ENCODE results near the gene KCNG1.

Gene KCNG1

DNA sequence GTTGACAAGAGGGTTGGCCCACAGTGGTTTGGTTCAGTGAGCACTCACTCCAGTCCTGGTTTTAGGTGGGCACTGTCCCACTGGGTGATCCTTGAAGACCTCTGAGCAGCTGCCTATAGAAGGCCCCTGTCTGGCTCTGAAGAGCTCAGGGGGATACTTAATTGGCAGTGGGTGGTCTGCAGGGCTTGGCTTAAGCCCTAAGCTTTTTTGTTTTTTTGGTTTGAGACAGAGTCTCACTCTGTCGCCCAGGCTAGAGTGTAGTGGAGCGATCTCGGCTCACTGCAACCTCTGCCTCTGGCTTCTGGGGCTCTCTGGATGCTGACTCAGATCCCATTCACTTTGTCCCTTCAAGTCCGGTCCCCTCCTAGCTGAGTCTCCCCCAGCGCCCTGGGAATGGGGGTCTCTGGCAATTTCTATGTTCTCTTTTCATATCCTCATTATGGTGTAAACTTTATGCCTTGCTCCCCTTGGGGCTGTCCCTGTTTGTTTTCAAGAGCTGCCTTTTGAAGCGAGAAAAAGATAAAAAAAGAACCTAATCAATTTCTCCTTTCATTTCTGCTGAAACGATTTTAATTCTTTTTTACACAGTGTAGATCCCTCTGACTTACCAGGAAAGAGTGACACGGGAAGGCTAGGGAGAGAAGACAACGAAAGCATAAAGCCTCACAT is 12.2 kb upstream of the KCNG1 start:
- no peak for DNase-seq

DNA sequence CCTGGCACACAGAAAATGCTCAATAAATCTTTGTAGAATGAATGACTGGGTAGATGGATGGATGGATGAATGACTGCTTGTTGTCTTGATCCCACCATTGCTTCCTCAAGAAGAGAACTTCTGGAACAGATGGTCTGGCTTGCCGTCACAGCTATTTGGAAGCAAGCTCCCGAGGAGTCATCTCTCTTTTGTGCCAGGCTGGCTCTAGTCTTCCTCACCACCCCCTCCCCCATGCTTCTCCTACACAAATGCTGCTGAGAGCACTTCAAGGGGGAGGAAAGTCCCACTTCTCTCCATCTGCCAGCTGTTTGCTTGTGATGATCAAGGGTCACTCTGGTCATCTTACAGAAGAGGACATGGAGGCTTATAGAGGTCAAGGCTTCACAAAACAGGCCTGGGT is 11.6 kb upstream of the KCNG1 start:
- peak; percentile 11 for DNase-seq

DNA sequence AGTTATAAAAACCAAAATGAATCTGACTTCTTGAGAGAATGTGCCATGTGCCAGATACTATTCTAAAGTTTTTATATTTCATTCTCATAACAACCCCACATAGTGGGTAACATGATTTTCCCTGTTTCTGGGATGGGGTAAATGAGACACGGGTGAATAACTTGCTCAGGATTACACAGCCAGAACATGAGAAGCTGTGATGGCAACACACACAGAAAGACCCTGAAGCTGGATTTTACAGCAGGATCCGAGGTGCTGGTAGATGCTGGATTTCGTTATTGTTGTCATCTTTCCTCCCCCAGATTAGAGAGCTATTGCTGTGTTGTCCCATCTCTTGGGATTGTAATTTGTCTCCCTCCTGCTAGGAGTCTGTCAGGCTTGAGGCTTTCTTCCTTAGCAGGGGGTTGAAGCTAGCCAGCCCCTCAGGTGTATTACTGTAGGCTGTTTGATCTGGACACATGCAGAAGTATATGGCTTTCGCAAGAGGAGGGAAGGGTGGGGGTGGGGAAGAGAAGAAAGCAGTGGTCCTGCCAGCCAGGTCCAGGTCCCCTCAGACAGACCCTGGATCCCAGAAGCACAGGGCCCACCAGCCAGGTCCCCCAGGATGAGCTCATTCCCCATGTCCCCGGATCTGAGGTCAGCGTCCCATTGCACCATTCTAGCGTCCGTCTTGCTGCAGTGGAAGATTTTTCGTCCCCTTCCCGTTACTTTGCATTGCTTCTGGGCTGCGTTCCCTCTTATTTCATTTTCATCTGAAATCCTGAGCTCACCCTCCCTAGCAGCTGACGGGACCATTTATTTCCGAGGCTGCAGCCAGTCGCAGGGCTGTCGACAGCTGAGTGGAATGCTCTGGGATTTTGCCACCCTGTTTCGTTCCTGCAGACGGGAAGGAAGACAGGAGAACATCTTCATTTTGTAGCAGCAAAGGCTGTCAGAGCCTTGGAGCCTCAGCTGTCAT is 7.3 kb upstream of the KCNG1 start:
- no peak for DNase-seq

DNA sequence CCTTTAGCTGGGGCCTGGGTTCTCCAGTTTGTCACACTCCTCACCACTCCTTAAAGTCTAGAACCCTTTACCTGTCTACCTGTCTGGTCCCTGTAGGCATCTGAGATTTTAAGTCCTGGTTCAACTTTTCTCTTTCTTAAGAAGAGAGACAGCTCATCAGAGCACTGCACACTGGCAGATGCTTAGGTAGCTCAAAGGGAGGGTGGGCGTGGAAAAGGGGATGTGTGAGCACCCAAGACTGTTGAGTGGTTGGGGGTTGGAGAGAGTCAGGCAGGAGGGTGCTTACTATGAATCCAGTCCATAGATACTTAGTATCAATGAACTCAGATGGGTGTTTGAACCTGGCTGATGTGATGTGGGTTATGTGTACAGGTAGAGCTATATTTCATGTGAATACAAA is 6.6 kb upstream of the KCNG1 start:
- DNase-seq, result no peak

DNA sequence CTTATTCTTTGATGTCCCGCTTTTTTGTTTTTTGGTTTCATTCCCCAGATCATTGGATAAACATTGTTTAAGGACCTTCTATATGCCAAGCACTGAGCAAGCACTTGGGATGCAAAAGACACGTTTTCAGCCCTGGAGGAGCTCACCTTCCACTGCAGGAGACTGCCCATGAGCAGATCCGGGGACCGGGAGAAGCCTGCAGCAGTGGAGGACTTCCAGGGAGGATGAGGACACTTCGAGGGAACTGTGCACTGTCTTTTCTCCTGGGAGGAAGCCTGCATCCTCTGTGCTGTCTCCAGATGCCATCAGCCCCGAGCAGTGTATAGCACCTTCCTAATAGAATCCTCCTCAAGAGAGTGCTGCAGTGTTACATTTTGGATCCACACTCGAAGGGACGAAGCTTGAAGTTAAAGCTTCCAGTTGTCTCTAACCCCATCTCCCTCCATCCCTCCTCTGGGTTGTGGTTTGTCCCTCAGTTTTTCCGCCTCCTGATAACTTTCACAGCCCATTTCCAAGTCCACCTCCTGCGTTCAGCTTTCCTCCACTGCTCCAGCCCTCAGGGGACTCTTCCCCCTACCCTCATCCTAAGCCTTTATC is 5.8 kb upstream of the KCNG1 start:
- no peak for DNase-seq

DNA sequence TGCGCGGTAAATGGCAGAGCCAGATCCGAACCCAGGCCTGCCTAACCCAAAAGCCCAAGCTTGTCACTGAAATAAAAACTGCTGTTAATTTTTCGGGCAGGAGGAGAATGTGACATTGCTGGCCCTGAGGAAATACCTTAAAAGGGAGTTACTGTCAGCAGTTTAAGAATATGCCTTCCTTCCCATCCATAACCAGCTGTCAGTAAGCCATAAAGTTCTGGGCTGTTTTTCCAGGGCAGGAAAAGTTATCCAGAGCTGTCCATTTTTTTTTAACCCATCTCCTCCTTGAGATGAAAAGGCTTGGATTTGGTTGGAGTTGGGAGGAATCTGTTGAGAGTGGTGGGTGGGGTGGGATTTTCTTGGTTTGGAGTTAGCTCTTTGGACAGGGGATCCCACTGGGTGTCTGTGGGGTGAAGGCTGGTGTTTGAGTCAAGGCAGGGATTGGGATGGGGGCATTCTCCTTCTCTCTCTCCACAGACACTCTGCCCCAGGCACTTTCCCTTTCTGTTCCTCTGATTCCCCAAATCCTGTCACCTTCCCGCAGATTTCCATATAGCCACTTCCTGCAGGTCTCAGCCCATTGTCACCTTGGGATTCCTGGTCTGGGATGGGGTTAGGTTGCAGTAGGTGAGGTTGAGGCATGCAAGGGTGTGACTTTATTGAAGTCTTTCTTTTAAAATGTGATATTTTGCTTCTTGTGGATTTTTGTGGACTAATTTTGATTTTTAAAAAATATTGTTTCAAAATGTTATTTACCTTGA is 4.3 kb upstream of the KCNG1 start:
- no peak for DNase-seq

DNA sequence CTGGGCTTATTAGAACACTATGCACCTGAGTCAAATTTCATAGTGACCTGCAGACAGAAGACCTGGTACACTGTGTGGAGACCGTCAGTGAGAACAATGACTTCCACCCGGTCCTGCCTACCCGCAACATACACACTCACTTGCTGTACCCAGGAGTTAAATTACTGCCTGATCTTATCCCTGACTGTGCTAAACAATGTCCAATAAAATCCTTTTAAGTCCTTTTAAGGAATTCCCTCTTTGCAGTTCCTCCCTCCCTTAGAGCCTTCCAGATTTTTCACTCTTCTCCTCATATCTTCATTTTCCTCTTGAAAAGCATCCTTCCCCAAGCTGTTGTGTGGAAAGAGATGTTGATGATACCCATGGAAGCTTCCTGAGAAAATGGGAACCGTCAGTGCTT is 3.4 kb upstream of the KCNG1 start:
- no peak for DNase-seq

DNA sequence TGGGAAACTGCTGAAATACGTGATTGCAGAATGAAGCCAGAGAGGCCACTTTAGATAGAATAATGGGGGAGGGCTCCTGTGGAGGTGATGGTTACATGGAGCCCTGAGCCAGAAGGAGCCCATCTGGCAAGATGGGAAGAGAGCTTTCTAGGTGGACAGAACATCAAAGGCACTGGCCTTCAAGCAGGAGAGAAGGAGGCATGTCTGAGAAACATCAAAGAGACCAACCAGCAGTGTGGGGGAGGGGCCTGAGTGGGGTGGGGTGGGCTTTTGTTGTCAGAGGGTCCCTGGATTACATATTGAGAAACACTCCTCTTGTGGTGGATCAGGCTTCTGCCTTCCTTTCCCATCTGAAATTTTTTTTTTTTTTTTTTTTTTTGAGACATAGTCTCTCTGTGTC is 1.9 kb upstream of the KCNG1 start:
- DNase-seq, result no peak

DNA sequence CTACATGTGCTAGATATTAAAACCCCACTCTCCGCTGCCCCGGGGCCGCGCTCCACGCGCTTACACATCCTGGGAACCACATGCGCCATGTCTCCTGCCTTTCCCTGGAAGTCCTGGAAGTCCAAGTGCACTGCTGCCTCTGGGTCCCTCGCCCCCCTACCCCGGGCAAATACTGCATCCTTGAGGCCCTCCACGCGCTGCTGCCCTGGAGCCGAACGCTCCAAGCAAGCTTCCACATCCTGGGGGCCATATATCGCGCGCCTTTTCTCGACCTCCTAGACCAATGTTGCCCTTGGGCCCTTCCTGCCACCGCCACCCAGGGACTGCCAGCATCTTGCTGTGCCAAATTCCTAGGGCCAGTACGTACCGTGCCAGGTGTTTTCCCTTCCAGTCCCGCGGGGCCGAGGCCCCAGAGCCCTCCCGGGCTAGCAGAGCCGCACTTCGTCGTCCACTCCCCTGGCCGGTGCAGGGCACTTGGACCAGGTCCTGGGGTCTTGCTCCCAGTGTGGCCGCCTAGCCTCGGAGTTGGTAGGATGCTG is 779 bp upstream of the KCNG1 start:
- DNase-seq, result peak; percentile 10

DNA sequence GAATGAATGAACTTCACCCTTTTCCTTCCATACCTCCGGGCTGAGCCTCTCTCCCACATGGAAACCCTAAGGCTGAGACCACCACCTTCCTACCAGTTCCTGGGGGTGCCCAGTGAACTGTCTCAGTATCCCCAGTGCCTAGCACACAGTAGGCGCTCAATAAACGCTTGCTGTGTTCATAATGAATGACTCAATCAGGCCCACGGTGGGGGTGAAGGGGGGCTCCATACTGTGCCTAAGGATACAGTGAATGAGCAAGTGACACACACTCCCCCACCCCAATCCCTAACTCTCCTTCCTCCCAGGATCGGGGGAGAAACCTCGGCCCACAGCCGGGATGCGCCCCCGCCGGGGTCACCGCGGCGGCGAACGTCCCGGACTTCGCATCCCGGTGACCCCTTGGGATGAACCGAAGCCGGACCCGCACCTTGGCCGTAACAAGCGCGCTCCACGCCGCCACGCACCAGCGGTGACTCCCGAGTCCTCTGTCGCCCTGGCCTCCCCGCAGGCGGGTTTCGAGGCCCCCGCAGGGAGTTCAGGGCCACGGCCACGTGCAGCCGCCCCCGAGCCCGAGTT is 592 bp downstream of the KCNG1 start:
- DNase-seq, result no peak

DNA sequence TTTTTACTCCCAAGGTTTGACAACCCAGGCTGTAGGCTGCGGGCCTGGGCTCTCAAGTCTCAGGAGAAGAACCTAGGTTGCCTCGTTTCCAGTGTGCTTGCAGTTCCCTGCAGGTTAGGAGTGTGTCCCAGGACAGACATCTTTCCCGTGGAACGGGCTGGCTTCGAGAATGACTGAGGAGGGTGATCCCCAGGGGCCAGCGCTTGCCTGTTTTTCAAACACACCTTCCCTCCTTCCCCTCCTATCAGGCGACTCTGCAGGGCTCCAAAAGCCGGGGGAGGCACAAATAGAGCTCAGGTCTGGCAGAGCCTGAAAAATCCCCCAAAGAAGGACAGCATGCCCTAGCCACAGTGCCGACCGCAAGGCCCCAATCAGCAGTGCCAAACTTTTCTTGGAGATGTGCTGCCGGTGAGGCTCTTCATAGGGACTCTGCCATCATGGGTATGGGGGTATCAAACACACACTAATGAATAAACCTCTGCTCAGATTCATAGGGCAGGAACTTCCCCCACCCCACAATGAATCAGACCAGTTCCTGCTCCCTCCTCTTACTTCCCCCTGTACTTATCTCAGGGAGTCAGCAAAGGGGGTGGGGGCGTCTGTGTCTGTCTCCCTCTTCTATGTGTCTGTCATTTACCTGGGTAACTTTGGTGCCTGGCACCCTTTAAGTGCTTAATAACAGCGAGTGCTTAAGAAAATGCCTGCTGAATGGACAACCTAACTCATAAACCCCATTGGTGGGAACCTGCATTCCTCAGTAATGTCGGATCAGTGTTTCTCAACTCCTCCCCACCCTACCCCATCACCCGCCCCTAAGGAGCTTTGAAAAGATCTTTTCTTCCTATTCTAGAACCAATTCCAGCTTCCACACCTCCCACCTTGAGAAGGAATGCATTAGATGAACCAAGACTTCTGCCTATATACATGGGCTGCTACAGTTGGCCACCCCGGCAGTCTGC is 1.6 kb downstream of the KCNG1 start:
- DNase-seq, result peak; percentile 49

DNA sequence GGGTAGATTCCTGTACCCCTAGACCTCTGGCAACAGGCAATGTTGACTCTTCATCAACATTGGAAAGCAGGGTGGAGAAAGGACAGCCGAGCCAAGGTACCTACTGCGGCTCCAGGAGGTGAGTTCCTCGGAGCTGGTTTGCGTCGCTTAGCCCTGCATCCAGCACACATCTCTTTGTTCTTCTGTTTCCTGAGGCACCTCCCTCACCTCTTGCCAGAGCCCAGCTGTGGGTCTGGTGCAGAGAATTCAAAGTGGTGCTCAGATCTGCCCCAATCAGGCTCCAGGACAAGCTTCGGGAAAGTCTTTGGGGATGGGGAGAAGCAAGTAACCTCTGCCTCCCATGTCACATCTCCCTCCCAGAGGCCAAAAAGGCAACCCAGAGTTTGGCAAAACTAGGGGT is 2.2 kb downstream of the KCNG1 start:
- no peak for DNase-seq

DNA sequence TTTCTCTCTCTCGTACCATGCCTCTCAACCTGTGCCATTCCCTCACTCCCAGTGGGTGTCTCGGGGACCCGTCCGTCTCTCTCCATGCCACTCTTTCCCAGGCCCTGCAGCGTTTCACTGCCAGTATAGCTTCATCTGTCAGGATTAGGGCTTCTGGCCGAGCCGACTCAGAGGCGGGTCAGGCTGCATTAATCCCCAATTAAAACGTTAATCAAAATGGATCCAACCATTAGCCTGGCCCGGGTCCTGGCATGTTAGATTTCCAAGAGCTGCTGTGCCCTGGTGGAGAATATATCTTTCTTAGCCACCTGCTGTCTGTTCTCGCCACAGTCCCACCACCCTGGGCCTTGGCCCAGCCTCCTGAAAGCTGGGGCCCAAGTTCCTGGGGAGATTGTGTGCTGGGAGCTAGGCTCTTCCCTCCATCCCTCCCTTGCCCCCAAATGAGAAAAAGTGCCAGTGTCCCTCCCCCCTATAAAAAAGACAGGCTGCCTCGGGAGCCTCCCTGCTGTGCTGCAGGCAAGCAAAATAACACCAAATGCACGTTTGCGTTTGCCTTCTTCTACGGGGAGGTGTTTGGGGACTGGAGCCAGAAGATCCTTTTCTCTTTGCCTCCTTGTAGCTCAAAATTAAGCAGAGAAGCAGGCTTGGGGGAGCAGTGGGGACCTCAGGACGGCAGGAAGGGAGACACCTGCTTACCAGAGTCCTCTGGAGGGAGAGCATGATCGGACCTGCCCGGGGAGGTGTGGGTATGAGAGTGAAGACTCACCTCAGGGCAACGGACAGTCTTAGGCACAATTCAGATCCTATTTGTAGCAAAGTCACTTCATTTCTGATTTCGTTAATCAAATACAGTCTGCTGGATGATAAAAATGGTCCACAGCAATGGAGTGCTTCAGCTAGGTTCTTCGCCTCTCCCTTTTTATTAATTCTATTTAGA is 3.0 kb downstream of the KCNG1 start:
- no peak for DNase-seq

DNA sequence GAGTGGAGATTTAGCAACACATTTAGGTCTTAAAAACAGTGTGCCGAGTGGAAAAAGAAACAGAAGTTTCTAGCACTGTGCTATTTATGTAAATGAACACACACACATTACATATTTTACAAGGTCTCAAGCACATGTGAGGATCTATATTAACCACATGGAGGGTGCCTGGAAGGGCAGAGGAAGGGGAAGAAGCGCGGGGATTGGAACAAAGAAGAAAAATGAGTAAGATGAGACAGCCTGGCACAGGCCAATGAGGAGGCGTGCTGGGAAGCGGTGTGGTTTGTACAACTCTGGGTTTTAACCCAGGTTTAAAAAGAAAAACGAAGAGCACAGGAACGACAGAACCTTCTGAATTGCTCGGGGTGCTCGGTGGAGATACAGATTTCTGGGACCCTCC is 5.7 kb downstream of the KCNG1 start:
- DNase-seq, result no peak

DNA sequence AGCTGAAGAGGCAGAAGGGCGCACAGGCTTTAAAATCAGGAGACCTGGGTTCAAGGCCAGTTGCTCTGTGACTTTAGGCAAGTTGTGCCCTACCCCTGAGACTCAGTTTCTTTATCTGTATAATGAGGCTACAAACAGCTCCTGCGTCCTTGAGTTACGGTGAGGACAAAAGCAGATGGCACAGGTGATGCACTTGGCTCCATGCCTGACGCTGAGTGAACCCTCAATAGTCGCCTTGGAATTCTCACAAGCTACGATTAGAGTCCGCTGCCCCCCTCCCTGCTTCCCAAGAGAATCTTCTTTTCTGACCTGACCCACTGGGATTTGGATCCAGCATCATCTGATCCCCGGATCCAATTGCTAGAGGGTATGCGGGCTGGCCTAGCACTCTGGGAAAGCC is 6.4 kb downstream of the KCNG1 start:
- DNase-seq, result no peak

DNA sequence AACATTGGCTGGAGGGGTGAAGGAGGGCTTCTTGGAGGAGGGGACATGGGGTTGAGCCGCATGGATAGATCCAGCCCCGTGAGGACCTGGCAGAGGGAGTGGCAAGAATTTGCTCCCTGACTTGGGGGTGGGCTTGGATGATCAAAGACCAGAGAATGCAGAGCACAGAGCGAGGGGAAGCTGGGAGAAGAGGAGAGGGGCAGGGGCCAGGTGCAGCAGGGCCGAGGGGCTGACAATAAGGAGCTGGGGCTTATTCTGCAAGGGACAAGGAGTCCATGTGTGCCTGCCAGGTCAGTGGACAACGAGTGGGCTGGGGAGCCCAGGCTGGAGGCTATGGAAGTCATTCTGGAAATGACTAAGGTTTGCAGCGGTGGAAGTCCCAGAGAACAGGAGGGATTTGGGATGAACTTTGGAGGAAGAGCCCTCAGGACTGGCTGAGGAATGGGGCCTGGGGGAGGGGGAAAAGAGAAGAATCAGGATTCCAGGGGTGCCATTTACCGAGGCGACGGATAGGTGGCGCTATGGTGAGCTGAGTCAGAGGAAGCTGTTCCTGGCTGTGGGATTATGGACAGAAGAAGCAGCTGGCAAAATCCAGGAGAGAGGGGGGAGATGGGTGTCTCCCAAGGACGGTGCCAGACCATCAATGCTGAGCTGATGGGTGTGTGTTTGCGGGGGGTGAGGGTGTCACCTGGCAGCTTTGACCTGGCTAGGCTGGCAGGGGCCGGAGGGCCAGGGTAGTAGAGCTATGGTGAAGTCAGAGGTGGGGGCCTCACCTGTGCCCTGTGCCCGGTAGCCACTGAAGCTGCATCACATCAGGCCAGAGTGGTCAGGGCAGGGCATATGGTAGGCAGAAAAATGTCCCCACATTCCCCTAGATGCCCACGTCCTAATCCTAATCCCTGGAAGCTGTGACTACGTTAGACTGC is 7.8 kb downstream of the KCNG1 start:
- DNase-seq, result peak; percentile 69

DNA sequence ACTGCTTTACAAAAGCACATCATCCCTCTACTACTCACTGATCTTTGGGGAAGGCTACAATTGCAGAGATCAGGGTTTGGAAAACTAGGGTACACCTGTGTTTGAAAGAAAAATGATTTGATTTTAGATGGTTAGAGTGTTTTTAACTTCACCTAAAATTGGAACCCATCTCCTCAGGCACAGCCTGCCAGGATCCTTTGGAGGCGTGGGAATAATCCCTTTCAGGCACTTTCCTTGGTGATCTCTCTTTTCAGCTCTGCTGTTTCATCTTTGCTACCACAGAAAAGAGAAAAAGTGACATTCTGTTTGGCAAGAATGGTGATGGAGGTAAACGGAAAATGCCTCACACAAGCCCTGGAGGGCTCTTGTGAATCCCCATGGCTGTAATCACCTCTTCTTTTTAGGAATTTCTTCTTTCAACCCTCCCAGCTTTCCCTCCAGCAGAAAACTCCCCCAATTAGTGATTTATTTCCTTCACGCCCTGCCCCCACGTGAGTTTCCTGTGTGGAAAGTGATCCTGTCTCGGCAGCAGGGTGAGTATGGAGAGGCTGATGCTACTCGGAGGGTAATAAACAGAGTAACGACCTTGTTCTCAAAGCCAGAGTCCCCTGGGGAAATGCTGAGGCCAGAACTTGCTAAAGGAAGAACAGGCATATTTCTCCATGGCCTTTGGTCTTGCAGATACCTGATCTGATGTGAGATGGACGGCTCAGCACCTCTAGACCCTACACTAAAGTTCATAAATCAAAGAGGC is 9.2 kb downstream of the KCNG1 start:
- no peak for DNase-seq

DNA sequence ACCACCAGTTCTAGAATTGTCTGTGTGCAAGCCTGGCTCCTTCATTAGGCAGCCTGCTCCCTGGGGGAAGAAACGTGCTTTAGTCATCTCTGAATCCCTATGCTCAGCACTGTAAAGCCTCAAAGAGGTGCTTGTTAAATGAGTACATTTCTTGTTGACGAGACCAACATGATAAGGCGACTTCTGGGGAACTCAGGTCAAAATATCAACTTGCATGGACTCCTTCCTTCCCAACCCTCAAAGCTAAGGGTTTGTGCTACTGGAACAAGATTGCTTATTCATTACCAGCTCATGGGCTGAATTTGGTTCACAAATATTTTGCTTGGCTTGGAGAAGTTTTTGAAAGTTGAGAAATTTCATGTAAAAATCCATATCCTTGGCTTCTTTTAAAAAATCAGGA is 10.6 kb downstream of the KCNG1 start:
- no peak for DNase-seq
